ENCODE results near the gene C17orf58.

GRCh38 chr17:67970783-67971182 is 25.5 kb downstream of the C17orf58 start:
- TF ChIP-seq CTCF (IDR thresholded peaks at IDR 0.05) (no peak), POLR2A (IDR thresholded peaks at IDR 0.05) (no peak)

All from testis (tissue), 2 donors.